ENCODE data around the gene ALOX12.

DNA sequence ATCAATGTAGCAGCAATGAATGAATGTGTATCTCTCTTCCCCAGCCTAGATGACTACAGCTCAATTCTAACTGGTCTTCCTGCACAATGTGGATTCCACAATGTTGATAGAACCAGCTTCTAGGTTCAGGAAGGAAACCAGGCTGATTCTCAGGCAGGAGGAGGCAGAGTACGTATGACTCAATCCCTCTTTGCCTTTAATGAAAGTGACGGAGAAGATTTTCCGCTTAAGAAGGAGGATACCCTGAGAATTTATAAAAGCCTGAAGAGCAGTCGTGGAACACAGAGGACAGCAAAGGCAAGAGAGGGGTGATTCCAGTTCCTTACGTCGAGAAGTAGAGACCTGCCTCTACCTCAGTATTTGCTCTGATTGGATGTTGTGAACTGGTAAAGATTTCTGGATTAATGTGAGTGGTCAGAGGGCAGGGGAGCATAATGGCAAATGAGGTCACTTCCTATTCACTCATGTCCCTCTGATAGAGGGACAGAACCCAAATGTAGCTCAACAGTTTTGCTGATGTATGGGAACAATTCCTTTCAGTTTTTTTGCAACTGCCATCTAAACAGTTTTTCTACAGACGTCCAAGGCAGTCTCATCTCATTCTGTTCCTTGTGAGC is 63.1 kb downstream of the ALOX12 start:
- TF ChIP-seq, protein P1, sequence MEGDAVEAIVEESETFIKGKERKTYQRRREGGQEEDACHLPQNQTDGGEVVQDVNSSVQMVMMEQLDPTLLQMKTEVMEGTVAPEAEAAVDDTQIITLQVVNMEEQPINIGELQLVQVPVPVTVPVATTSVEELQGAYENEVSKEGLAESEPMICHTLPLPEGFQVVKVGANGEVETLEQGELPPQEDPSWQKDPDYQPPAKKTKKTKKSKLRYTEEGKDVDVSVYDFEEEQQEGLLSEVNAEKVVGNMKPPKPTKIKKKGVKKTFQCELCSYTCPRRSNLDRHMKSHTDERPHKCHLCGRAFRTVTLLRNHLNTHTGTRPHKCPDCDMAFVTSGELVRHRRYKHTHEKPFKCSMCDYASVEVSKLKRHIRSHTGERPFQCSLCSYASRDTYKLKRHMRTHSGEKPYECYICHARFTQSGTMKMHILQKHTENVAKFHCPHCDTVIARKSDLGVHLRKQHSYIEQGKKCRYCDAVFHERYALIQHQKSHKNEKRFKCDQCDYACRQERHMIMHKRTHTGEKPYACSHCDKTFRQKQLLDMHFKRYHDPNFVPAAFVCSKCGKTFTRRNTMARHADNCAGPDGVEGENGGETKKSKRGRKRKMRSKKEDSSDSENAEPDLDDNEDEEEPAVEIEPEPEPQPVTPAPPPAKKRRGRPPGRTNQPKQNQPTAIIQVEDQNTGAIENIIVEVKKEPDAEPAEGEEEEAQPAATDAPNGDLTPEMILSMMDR (IDR thresholded peaks at IDR 0.05): no peak
- TF ChIP-seq POLR2A (IDR thresholded peaks at IDR 0.05) (no peak), EP300 (IDR thresholded peaks at IDR 0.05) (no peak)

Data from tibial nerve (tissue), 4 donors.